Type B pancreatic cell (in vitro differentiated cells): ENCODE measurements around the gene PACS2. TPM values are rescaled to one million over a fixed set of nuclear protein-coding genes. Genes with fewer than 3 reads are reported as not detected.
"Not testable (repeated sequence)": the region's sequence is repeated elsewhere in the genome, so short reads cannot be mapped to it uniquely, and the experiment has no call there.

Experiments
- DNase-seq: peaks from one replicate; pipeline ENCODE4 v3.0.0; 2021; ENCODE audit warnings: mixed read lengths; ENCODE audit not compliant: unreplicated experiment; ENCODE audit errors: extremely low spot score
- H3K27ac Mint-ChIP-seq: 2 replicates; pipeline ENCODE4 v1.8.0; 2021; ENCODE audit warnings: mild to moderate bottlenecking, mixed read lengths
- H3K27me3 Mint-ChIP-seq: 2 replicates; pipeline ENCODE4 v1.8.0; 2021; ENCODE audit warnings: mixed read lengths
- H3K36me3 Mint-ChIP-seq: 2 replicates; pipeline ENCODE4 v1.8.0; 2021; ENCODE audit warnings: mixed read lengths
- H3K4me1 Mint-ChIP-seq: one replicate; pipeline ENCODE4 v1.8.0; 2021; ENCODE audit warnings: mixed read lengths; ENCODE audit not compliant: unreplicated experiment
- H3K4me3 Mint-ChIP-seq: 2 replicates; pipeline ENCODE4 v1.8.0; 2021; ENCODE audit warnings: mild to moderate bottlenecking, mixed read lengths
- H3K9me3 Mint-ChIP-seq: 2 replicates; pipeline ENCODE4 v1.8.0; 2021; ENCODE audit warnings: mixed read lengths
- total RNA-seq: library from RNA; stranded (reverse); gene quantifications from 2 replicates; pipeline ENCODE4 v1.2.1, GENCODE V29; 2021; ENCODE audit warnings: low replicate concordance
- TF ChIP-seq, protein P1 (sequence below): fragments of 200-600 bp; sonication (generic); conservative IDR thresholded peaks from 2 replicates; pipeline ENCODE4 v1.5.0; 2021; ENCODE audit warnings: antibody characterized with exemption, mild to moderate bottlenecking

PACS2 gene
- total RNA-seq, 1 donor from 2014 or later: 101 TPM

DNA sequence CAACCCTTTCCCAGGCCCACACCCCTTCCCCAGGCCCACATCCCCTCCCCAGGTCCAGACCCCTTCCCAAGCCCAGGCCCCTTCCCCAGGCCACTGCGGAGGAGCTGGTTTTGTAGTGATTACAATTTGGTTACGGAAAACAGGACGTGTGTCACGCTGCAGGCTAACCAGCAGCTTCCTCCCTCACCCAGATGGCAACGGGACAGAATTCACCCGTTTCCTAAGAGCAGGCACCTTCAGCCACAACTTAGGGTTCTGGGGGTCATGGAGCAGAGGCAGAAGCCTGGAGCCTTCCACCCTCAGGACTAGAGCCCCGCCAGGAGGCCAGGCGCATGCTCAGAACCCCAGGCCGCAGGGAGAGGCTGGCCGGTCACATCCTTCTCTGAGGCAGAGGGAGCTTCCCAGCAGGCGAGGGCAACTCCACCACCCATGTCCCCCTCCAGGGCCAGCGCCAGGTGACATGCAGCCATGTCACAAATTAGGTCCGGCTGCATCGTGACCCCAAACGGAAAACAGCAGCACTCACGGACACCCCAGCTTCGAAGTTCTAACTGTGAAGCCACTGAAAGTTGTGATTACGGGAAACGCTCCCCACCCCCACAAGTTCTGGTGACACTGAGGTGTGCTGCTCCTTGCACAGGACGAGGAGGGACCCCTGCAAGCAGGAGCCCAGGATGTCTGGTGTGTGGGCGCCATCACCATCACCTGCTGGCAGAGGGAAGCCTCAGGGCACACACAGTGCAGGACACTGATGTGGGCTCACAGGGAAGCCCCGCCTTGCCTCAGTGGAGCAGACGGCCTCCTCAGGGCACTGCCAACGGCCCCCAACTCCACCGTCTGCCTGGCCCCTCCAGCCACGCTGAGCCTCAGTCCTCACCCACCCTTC lies 21.5 kb upstream of the PACS2 start:
- Mint-ChIP-seq H3K27ac (no peak overlapping the region), H3K27me3 (no peaks in the 10 kb centered on the region), H3K4me3 (no peak overlapping the region), H3K4me1 (peaks cover 11% of the 10 kb centered on the region), H3K9me3 (no peaks in the 10 kb centered on the region), H3K36me3 (peaks cover 4% of the 10 kb centered on the region)
- no peak for DNase-seq
- TF ChIP-seq, protein P1, sequence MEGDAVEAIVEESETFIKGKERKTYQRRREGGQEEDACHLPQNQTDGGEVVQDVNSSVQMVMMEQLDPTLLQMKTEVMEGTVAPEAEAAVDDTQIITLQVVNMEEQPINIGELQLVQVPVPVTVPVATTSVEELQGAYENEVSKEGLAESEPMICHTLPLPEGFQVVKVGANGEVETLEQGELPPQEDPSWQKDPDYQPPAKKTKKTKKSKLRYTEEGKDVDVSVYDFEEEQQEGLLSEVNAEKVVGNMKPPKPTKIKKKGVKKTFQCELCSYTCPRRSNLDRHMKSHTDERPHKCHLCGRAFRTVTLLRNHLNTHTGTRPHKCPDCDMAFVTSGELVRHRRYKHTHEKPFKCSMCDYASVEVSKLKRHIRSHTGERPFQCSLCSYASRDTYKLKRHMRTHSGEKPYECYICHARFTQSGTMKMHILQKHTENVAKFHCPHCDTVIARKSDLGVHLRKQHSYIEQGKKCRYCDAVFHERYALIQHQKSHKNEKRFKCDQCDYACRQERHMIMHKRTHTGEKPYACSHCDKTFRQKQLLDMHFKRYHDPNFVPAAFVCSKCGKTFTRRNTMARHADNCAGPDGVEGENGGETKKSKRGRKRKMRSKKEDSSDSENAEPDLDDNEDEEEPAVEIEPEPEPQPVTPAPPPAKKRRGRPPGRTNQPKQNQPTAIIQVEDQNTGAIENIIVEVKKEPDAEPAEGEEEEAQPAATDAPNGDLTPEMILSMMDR: no peak

DNA sequence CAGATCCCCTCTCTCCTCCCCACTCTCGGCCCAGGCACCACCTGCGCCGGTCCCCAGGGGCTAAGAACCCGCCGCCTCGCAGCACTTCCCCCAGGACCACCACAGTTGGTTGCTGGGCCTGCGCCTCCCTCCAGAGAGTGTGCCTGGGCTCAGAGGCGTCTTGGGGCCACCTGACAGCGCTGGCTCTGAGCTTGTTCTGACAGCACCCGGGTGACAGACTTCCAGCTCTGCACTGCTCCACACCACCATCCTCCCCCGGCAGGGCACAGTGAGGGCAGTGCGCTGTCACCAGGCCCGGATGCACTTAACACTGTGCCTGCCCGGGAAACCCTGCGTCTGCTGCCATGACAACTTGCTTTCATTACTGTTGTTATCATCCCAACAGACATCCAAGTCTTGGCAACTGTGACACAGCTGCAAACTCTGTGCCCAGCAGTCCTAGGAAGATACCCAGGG lies 20.4 kb upstream of the PACS2 start:
- Mint-ChIP-seq H3K4me3 (no peak overlapping the region), H3K4me1 (peaks cover 15% of the 10 kb centered on the region), H3K27ac (peak overlapping the region; percentile 48), H3K36me3 (peaks cover 4% of the 10 kb centered on the region), H3K9me3 (no peaks in the 10 kb centered on the region), H3K27me3 (no peaks in the 10 kb centered on the region)
- no peak for DNase-seq
- TF ChIP-seq, protein P1: no peak

DNA sequence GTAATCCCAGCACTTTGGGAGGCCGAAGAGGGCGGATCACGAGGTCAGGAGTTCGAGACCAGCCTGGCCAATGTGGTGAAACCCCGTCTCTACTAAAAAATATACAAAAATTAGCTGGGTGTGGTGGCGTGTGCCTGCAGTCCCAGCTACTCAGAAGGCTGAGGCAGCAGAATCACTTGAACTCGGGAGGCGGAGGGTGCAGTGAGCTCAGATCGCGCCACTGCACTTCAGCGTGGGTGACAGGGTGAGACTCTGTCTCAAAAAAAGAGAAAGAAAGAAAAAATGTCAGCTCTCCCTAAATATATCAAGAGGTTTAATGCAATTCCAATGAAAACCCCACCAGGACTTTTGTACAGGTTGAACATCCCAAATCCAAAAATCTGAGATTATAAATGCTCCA lies 17.2 kb upstream of the PACS2 start:
- not testable (repeated sequence) for H3K27ac Mint-ChIP-seq, H3K36me3 Mint-ChIP-seq, DNase-seq, H3K4me3 Mint-ChIP-seq, H3K9me3 Mint-ChIP-seq, H3K27me3 Mint-ChIP-seq
- peaks cover 20% of the 10 kb centered on the region for H3K4me1 Mint-ChIP-seq

DNA sequence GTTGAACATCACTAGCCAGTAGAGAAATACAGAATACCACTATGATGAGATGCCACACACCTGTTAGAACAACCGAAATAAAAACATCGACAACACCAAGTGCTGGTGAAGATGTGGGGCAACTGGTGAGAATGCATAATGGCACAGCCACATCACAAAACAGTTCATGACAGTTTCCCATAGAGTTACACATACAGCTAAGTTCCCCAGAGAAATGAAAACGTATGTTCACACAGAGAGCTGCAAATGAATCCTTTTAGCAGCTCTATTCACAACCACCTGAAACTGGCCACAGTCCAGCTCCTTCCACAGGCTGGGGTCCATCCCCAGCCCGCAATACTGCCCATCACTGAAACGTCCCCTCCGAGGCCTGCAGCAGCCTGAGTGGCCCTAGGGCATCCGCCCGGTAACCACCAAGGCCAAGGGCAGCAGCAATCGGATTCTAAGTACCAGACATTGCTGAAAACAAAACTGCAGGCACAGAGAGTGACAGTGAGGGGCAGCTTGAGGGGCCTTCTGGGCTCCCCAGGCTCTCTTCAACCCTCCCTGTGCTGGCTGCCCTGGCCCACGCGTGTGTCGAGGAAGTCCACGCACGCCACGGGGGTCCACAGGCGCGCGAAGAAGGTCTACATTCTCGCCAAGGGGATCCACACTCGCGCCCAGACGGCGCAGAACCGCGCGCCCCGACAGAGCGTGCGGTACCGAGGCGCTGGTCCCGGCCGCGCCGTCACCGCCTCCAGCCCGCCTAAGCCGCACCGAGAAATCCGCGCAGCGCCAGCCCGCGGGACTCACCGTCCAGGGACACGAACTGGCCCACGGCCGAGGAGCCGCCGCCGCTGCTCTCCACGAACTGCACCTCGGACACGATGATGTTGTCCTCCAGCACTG lies 14.7 kb upstream of the PACS2 start:
- no peak for DNase-seq
- H3K27ac Mint-ChIP-seq: peak overlapping the region; percentile 94

DNA sequence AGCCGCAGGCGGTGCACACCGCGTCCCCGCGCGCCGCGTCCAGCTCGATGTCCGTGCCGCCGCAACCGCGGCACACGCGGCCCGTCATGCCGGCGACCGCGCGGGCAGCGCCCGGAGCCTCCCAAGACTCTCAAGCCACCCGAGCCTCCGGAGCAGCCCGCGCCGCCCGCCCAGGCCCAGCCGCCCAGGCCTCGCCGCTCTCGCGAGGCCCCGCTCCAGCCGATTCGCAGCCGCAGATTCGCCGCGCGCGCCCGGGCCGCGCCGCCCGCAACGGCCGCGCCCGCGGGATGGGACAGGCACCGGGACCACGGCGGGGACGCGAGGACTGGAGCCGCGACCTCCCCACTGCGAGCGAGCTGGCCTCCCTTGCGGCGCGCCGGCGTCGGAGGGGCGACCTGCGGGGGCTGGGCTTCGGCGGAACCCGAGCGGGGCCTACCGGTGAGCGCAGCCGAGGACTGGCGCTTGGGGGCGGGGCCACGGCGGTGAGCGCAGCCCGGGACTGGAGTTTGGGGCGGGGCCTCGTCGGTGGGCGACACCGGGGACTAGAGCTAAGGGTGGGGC lies 13.9 kb upstream of the PACS2 start, which contains the start of gene BRF1:
TSS of gene BRF1 (minus strand) at position 460 of the 561 bp plus-strand sequence. CDS start at position 88, 372 bp downstream.
- peaks cover 4% of the 10 kb centered on the region for H3K36me3 Mint-ChIP-seq
- peaks cover 14% of the 10 kb centered on the region for H3K4me1 Mint-ChIP-seq
- peak within 1 kb of the TSS; percentile 94 for H3K27ac Mint-ChIP-seq
- DNase-seq: peak; percentile 96
- TF ChIP-seq, protein P1: no peak
- H3K9me3 Mint-ChIP-seq: no peaks in the 10 kb centered on the region
- H3K27me3 Mint-ChIP-seq: no peaks in the 10 kb centered on the region
- H3K4me3 Mint-ChIP-seq: peak within 1 kb of the TSS; percentile 95

More for the DNA sequence above, 14.7 kb upstream of the PACS2 start:
- Mint-ChIP-seq H3K36me3 (peaks cover 4% of the 10 kb centered on the region), H3K27me3 (no peaks in the 10 kb centered on the region), H3K4me1 (peaks cover 15% of the 10 kb centered on the region), H3K9me3 (no peaks in the 10 kb centered on the region), H3K4me3 (peak overlapping the region; percentile 91)
- TF ChIP-seq, protein P1: no peak
